ENCODE data around the gene IER2. TPM values are rescaled to one million over a fixed set of nuclear protein-coding genes. Genes with fewer than 3 reads are reported as not detected.
A peak's percentile ranks its signal among the peaks of the same experiment; 100 is the strongest.

Gene IER2
- total RNA-seq, 1 donor from 2014 or later = 72.5 TPM

GRCh38 chr19:13154241-13154778, 4.1 kb downstream of the IER2 start:
- no peak for TF ChIP-seq CTCF (conservative IDR thresholded peaks at IDR 0.05)
- H3K9me3 Mint-ChIP-seq = no peaks in the 10 kb centered on the region
- H3K27ac Mint-ChIP-seq (ENCODE audit: unreplicated experiment) = peak overlapping the region; percentile 90
- H3K36me3 Mint-ChIP-seq (ENCODE audit: low read depth) = peaks cover 4% of the 10 kb centered on the region
- H3K4me3 Mint-ChIP-seq = peak overlapping the region; percentile 92
- H3K27me3 Mint-ChIP-seq (ENCODE audit: low read depth) = peaks cover 12% of the 10 kb centered on the region
- peaks cover 61% of the 10 kb centered on the region for H3K4me1 Mint-ChIP-seq
- DNase-seq (ENCODE audit: low read depth, low spot score) = peak; percentile 28

GRCh38 chr19:13154911-13155471, 4.8 kb downstream of the IER2 start:
- Mint-ChIP-seq H3K27me3 (ENCODE audit: low read depth) (peaks cover 12% of the 10 kb centered on the region), H3K4me1 (peaks cover 57% of the 10 kb centered on the region), H3K9me3 (no peaks in the 10 kb centered on the region), H3K27ac (ENCODE audit: unreplicated experiment) (peak overlapping the region; percentile 90), H3K4me3 (peak overlapping the region; percentile 92), H3K36me3 (ENCODE audit: low read depth) (peaks cover 4% of the 10 kb centered on the region)
- peak; percentile 50 for DNase-seq (ENCODE audit: low read depth, low spot score)
- peak; percentile 41 for TF ChIP-seq CTCF (conservative IDR thresholded peaks at IDR 0.05)

GRCh38 chr19:13155472-13156359, 5.5 kb downstream of the IER2 start:
- peak; percentile 72 for DNase-seq (ENCODE audit: low read depth, low spot score)
- peak overlapping the region; percentile 92 for H3K4me3 Mint-ChIP-seq
- H3K36me3 Mint-ChIP-seq (ENCODE audit: low read depth) = peaks cover 4% of the 10 kb centered on the region
- H3K27ac Mint-ChIP-seq (ENCODE audit: unreplicated experiment) = peak overlapping the region; percentile 90
- peaks cover 12% of the 10 kb centered on the region for H3K27me3 Mint-ChIP-seq (ENCODE audit: low read depth)
- H3K9me3 Mint-ChIP-seq = no peaks in the 10 kb centered on the region
- H3K4me1 Mint-ChIP-seq = peaks cover 51% of the 10 kb centered on the region
- no peak for TF ChIP-seq CTCF (conservative IDR thresholded peaks at IDR 0.05)

- Mint-ChIP-seq H3K36me3 (ENCODE audit: low read depth) (no peaks in the 10 kb centered on the region), H3K9me3 (no peaks in the 10 kb centered on the region), H3K4me3 (peak overlapping the region; percentile 34), H3K4me1 (peaks cover 49% of the 10 kb centered on the region), H3K27ac (ENCODE audit: unreplicated experiment) (no peak overlapping the region), H3K27me3 (ENCODE audit: low read depth) (peaks cover 6% of the 10 kb centered on the region)
- no peak for DNase-seq (ENCODE audit: low read depth, low spot score)
- TF ChIP-seq CTCF (conservative IDR thresholded peaks at IDR 0.05) = no peak
Measured at GRCh38 chr19:13159713-13160112, 9.5 kb downstream of the IER2 start.

GRCh38 chr19:13160557-13160956, 10.3 kb downstream of the IER2 start:
- no peaks in the 10 kb centered on the region for H3K36me3 Mint-ChIP-seq (ENCODE audit: low read depth)
- no peaks in the 10 kb centered on the region for H3K9me3 Mint-ChIP-seq
- no peak for DNase-seq (ENCODE audit: low read depth, low spot score)
- H3K27me3 Mint-ChIP-seq (ENCODE audit: low read depth) = no peaks in the 10 kb centered on the region
- H3K4me3 Mint-ChIP-seq = peak overlapping the region; percentile 73
- TF ChIP-seq CTCF (conservative IDR thresholded peaks at IDR 0.05) = no peak
- no peak overlapping the region for H3K27ac Mint-ChIP-seq (ENCODE audit: unreplicated experiment)
- peaks cover 50% of the 10 kb centered on the region for H3K4me1 Mint-ChIP-seq

Measured in neural crest cell (in vitro differentiated cells).